Nephron (organoid): ENCODE results near the gene LAMA4.
A peak's percentile ranks its signal among the peaks of the same experiment; 100 is the strongest.

Source experiments
- H3K27ac Mint-ChIP-seq, 3 experiments: 2 replicates each; pipeline ENCODE4 v1.8.0; 2020; ENCODE audit warnings: mixed read lengths in 3 of 3, mild to moderate bottlenecking in 2 of 3, moderate library complexity in 1 of 3
- H3K27me3 Mint-ChIP-seq: 2 replicates; pipeline ENCODE4 v1.8.0; 2021; ENCODE audit warnings: low read depth, mild to moderate bottlenecking, moderate library complexity, mixed read lengths
- H3K36me3 Mint-ChIP-seq: 2 replicates; pipeline ENCODE4 v1.8.0; 2020; ENCODE audit warnings: low read depth, mixed read lengths
- H3K4me1 Mint-ChIP-seq: 2 replicates; pipeline ENCODE4 v1.8.0; 2020; ENCODE audit warnings: mixed read lengths
- H3K4me3 Mint-ChIP-seq, 3 experiments: 2 replicates each; pipeline ENCODE4 v1.8.0; 2020; ENCODE audit warnings: mild to moderate bottlenecking in 3 of 3, mixed read lengths in 3 of 3, moderate library complexity in 2 of 3
- H3K9me3 Mint-ChIP-seq: 2 replicates; pipeline ENCODE4 v1.8.0; 2020; ENCODE audit warnings: mixed read lengths
- CTCF ChIP-seq, 3 experiments: fragments of 200-600 bp; sonication (generic); IDR thresholded peaks; one replicate each; pipeline ENCODE4 v1.5.0; 2021; ENCODE audit warnings: antibody characterized with exemption in 3 of 3; ENCODE audit not compliant: unreplicated experiment in 3 of 3

The LAMA4 gene

GRCh38 chr6:112173221-112173804 lies 81.1 kb downstream of the LAMA4 start:
- peaks cover 47% of the 10 kb centered on the region for H3K36me3 Mint-ChIP-seq
- no peak for TF ChIP-seq CTCF (IDR thresholded peaks at IDR 0.05; ENCODE audit: unreplicated experiment in 3 of 3)

GRCh38 chr6:112172540-112172939 lies 81.8 kb downstream of the LAMA4 start:
- TF ChIP-seq CTCF (IDR thresholded peaks at IDR 0.05; ENCODE audit: unreplicated experiment in 3 of 3): no peak
- Mint-ChIP-seq H3K36me3 (peaks cover 48% of the 10 kb centered on the region), H3K4me1 (no peaks in the 10 kb centered on the region)

More at GRCh38 chr6:112173221-112173804, 81.1 kb downstream of the LAMA4 start:
- H3K4me1 Mint-ChIP-seq: peaks cover 1% of the 10 kb centered on the region
- H3K9me3 Mint-ChIP-seq: no peaks in the 10 kb centered on the region
- no peaks in the 10 kb centered on the region for H3K27me3 Mint-ChIP-seq
- no peak overlapping the region for H3K4me3 Mint-ChIP-seq
- H3K27ac Mint-ChIP-seq: no peak overlapping the region

GRCh38 chr6:112169541-112169940 lies 84.8 kb downstream of the LAMA4 start:
- H3K27me3 Mint-ChIP-seq: no peaks in the 10 kb centered on the region
- H3K4me3 Mint-ChIP-seq: no peak overlapping the region
- TF ChIP-seq CTCF (IDR thresholded peaks at IDR 0.05; ENCODE audit: unreplicated experiment in 3 of 3): no peak
- no peaks in the 10 kb centered on the region for H3K9me3 Mint-ChIP-seq
- H3K4me1 Mint-ChIP-seq: no peaks in the 10 kb centered on the region
- H3K27ac Mint-ChIP-seq: no peak overlapping the region
- peaks cover 48% of the 10 kb centered on the region for H3K36me3 Mint-ChIP-seq

More at GRCh38 chr6:112172540-112172939, 81.8 kb downstream of the LAMA4 start:
- Mint-ChIP-seq H3K4me3 (no peak overlapping the region), H3K27ac (no peak overlapping the region), H3K27me3 (no peaks in the 10 kb centered on the region), H3K9me3 (no peaks in the 10 kb centered on the region)

GRCh38 chr6:112163295-112164257 lies 90.8 kb downstream of the LAMA4 start:
- no peaks in the 10 kb centered on the region for H3K9me3 Mint-ChIP-seq
- H3K4me1 Mint-ChIP-seq: peaks cover 8% of the 10 kb centered on the region
- H3K36me3 Mint-ChIP-seq: peaks cover 59% of the 10 kb centered on the region
- H3K27me3 Mint-ChIP-seq: no peaks in the 10 kb centered on the region
- TF ChIP-seq CTCF (IDR thresholded peaks at IDR 0.05; ENCODE audit: unreplicated experiment in 3 of 3): peak; percentile 72 to 80 (median 78)
- no peak overlapping the region for H3K4me3 Mint-ChIP-seq
- peak overlapping the region in 1 of 3 experiments; percentile 20 for H3K27ac Mint-ChIP-seq

GRCh38 chr6:112160745-112161144 lies 93.6 kb downstream of the LAMA4 start:
- Mint-ChIP-seq H3K27ac (no peak overlapping the region), H3K9me3 (no peaks in the 10 kb centered on the region), H3K36me3 (peaks cover 53% of the 10 kb centered on the region)

More at GRCh38 chr6:112160745-112161144, 93.6 kb downstream of the LAMA4 start:
- no peak for TF ChIP-seq CTCF (IDR thresholded peaks at IDR 0.05; ENCODE audit: unreplicated experiment in 3 of 3)
- Mint-ChIP-seq H3K4me1 (peaks cover 8% of the 10 kb centered on the region), H3K27me3 (no peaks in the 10 kb centered on the region), H3K4me3 (no peak overlapping the region)
